GM21381 (cell line): ENCODE results near the gene MRPL46.
A peak's percentile ranks its signal among the peaks of the same experiment; 100 is the strongest.

Source experiments
- ATAC-seq: cut with Tn5 transposase; IDR thresholded peaks from one replicate; pipeline ENCODE4 v1.9.1; 2021; ENCODE audit warnings: mild to moderate bottlenecking, moderate library complexity; ENCODE audit not compliant: unreplicated experiment

MRPL46 gene

DNA sequence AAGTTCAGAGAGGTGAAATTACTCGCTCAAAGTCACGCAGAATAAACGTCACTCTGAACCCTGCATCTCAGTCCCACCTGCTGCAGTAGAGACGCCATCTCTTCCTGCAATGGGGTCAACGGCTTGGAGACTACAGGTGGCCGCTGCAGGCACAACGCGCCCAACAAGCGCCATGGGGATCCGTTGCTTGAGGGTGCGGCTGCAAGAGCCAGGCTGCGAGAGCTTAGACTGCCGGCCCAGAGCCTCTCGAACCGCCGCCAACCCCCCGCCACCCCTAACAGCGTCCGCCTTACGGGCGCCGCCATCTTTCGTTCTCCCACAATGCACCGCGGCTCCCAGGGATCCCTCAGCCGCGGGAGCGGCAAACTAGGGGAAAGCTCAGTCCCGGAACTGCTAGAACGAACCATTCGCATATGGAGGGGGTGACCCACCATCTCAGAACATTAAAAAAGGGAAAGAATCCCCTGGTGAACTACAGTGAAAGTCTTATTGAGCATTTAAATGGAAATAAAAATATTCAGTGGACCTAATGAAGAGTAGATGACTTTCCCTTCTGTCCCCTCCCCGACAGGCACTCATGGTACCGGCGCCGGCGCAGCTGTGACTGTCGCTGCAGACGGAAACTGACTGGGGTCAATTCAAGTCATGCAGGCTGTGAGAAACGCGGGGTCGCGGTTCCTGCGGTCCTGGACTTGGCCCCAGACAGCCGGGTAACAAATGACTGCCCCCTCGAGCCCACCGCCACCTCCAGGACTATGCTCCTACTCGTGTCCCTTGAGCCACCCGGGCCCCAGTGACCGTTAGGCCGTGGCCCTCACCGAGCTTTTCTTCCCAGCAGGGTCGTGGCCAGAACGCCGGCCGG is at the start of gene MRPL46, which contains the start of gene MRPS11:
Gene MRPL46 (minus strand): TSS at position 316 of the 862 bp plus-strand sequence. CDS start 11 bp downstream, at position 305.
Gene MRPS11 (plus strand): TSS at position 636 of the 862 bp plus-strand sequence. CDS start 10 bp downstream, at position 646.
- peak; percentile 92 for ATAC-seq

DNA sequence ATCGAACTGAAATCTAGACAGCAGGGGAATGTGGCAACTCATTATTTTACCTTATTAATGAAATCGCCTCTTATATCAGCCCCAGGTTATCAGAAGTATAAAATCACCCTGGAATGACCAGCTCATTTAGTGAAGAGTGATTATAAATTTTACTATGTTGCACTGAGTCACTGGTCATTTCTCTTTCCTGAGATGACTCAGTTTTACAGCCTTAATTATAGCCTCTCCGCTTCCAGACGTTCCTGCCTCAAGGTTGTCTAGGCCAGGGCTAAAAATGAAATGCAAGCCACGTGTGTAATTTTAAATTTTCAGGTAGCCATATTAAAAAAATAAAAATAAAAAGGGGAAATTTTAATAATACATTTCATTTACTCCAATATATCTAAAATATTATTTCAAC is 46.0 kb upstream of the MRPL46 start:
- ATAC-seq = no peak

DNA sequence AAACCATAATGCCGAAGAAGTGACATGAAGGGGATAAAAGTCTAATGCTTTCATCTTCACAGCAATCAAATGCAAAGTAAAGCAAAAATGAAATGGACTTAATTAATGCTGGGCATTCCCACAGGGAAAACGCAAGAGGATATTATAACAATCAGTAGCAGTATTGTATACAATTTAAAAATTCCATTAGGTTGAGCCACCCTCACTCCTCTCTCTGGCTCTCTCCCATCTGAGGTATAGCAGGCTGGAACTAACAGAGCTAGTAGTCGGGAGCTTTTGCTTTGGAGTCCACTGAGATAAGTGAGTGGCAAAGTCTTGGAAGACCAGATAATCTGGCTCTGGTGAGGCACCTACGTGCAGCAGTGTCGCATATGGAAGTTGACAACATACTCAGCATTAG is 45.4 kb upstream of the MRPL46 start:
- no peak for ATAC-seq

DNA sequence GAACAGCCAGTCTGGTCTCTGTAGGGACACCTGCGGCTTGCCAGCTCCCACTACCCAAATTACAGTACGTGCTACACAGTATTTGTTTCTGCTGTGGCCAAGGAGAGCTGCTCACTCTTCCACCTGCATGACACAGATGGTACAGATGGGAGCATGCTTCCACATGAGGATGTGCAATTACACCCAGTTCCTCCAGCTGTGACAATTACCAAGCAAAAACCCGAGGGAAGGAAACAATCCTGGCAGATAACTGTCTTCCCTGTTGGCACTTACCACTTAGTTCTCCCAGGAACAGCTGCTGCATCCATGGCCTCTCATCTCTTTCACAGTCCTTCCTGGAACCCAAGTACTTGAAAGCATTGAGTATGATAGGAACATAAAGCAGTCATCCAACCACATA is 44.9 kb upstream of the MRPL46 start:
- ATAC-seq = no peak

DNA sequence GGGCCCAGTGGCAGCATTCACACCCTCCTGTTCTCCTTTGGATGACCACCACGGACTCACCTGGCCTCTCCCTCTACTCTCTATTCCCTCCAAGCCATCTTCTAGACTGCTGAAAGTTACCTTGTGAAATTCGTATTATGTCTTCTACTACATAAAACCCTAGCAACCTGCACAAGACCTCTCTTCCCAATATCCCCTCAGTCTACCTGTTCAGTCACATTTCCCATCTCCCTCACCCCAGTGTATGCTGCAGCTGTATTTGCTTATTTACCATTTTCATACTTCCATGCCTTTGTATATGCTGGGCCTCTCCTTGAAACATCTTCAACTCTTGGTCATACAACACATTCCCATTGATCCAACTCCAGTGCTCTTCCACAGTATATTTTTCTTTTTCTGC is 44.0 kb upstream of the MRPL46 start:
- no peak for ATAC-seq

DNA sequence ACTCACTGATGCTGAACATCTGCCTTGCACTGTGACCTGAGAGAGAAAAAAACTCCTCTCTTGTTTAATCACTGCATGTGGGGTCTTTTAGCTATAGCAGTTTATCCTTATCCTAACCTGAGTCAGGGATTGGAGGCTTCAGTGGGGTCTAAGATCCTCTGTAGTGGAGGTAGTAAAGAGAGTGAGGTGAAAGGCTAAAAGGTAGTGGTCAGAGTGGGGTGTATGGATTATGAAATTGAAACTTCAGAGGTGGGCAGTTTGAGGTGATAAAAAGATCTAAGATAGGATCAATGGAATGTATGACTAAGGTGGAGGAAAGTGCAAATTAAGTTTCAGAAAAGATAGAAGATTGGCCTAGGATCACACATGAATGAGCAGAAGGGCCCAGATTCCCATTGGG is 42.8 kb upstream of the MRPL46 start:
- no peak for ATAC-seq

DNA sequence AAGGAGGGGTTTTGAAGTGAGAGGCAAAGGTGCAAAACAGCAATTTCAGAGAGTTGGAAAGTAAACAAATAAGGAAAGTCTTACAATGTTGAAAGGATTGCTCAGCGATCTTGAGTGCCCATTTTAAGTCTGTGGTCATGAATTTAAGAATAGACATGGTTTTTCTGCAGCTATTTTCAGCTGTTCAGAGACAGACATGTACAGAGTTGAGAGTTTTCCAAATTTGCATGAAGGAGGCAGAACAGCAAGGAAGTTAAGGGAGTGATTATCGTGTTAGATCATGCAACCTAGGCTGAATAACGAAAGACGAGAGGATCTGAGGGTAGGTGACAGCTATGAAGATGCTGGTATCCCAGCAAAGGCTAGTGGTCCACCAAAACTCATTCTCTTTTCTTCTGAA is 42.1 kb upstream of the MRPL46 start:
- ATAC-seq = no peak

DNA sequence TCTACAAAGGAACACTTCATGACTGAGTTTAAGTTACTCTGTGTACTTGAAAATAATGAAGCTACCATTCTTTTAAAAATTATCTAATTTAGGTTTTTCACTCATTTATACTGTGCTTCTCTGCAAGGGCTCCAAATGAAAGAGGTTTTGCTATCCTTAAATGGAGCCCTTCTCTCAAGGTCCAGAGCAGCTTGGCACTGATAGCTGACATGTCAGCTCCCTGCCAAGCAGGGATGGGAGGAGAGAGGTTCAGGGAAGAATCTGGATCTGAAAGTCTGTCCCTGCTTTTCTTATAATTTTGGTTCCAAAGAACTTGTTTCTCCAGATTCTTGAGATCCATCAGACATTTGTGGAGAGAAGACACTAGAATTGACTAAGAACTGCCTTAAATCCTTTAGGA is 39.4 kb upstream of the MRPL46 start:
- no peak for ATAC-seq

DNA sequence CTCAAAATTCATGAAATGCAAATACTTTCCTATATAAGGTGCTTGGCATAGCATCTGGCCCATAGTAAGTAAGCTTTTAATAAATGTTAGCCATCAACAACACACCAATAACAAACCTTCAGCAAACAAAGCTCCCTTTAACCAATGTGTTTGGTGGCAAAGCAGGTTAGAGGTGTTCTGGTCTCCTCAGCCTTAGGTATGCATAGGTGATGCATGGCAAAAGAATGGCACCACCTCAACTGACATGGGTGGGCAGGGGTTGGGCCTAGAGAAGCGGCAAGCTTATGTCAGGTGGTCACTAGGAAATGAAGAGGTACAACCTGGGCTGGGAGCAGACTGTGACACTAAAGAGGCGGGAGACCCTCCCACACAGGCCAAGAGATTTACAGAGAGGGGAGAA is 38.5 kb upstream of the MRPL46 start:
- ATAC-seq = no peak

DNA sequence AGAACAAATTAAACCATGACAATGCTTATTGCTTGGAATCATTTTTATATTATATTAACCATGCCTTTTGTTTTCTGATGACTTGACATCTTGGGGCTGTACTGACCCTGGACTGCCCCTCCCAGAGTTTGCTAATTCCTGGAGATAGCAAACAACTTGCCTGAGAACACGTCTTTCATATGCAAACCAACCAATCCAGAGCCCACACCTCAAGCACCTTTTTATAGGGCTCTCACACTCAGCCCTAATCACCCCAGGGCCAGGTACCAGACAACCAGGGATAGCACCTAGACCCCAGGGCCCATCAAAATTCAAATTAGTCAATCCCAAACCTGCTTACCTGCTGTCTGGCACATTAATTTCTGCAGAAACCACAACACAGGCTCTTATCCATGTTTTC is 37.3 kb upstream of the MRPL46 start:
- ATAC-seq = no peak

DNA sequence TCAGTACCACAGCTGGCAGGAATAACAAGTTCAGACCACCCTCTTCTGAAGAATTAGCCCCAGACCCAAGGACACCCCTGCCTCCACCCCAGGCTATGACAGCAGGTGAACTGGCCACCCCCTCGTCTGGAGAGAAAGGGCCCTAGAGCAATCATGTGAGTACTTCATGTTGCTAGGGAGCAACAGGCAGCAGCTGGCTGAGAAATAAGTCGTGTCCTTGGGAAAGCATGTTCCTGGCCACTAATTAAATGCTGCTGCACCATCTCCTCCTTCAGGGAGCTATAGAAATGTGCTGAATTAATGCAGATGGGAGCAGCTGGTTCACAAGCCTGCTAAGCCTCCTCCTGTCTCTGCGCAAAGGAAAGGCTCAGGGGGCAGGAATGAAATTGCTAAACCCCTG is 31.8 kb upstream of the MRPL46 start:
- no peak for ATAC-seq

DNA sequence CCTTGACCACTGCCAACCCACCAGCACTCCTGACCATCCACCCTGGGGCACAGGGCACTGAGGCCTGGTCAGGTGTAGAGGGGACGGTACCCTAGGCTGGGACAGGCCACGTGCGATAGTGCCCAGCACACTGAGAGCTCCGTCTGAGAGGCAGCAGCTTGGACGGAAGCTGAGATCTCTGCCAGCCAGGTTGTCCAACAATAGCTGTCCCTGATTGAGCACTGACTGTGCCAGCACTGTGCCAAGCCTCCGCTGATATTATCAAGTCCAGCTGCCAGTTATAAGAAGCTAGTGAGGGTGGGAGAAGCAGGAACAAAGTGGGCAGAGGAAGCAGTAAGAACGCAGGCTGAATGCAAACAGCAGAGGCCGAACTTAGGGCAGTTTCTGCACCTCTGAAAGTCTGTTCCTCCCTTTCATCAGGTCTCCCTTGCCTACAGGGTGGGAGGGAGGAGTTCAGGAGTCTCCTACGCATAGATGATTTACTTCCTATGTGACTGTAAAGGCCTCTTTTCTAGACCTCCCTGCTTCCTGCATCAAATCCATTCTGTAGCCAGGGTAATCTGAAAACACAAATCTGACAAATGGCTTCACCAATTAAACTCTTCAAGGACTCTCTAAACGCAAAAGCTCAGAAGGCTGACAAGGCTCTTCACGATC is 30.0 kb upstream of the MRPL46 start:
- no peak for ATAC-seq

DNA sequence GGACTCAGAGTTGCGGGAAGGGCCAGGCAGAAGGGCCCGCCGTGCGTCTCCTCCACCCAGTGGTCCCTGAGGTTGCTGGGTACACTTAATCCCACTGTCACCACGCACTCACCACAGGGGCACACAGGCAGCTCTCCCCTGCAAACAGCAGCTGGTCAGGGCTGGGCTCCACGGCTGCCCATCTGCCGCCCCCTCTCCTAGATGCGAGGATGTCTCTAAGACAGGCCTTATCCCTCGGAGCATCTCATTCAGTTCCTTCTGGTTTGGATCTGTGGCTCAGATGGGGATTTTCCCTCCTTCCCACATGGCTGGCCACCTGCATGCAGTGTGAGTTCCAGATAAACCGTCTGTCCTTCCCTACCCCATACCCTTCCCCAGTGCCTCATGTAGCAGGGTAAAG is 26.7 kb upstream of the MRPL46 start:
- no peak for ATAC-seq

DNA sequence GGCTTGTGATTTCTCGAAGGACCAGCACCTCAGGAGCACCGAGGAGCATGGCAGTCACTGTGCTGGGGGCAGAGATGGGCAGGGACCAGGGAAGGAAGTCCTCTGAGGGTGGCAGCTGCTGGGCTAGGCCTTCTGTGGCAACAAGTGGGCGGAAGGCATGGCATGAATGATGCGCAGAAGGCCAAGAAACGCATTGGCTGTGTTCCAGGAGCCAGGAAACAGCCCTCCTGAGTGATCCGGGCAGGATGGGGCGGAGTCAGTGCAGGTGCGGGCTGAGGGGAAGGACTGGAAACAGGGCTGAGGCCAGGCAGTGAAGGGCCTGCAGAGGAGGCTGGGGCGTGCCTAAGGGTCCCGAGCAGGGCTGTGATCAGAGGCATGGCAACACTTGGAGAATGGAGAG is 24.0 kb upstream of the MRPL46 start:
- no peak for ATAC-seq

DNA sequence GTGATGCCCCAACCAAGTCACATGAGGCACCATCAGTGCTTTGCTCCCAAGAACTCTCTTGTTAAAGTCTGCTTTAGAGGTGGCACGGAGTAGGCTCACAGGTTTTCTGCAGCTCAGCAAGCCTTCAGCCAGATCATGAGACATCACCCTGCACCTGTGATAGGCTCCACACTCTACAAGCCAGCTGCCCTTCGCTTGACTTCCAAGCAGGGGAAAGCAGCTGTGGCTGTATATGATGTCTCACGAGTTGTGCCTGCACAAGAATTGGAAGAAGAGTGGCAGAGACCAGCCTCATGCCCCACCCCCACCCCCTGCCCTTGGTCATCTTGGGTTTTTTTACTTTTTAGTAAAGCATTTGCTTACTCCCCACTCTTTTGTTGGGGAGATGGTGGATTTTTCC is 22.8 kb upstream of the MRPL46 start:
- no peak for ATAC-seq

DNA sequence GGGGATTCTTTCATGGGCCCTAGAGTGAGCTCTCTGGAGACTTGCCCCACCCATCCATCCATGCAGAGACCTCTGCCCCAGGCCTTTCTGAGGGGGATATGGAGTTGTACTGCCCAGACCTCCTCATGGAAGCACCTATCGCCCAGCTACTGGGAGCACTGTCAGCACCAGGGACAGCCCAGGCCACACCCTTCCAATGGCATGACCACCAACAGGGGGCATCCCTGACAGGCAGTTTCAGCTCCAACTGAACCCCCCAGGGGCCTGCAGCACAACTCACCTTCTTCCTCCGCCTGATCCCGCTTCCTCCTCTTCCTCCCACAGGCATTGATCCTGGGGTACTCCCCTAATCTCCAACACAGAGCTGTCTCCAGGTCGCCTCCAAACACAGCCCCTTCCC is 22.1 kb upstream of the MRPL46 start:
- ATAC-seq = no peak

DNA sequence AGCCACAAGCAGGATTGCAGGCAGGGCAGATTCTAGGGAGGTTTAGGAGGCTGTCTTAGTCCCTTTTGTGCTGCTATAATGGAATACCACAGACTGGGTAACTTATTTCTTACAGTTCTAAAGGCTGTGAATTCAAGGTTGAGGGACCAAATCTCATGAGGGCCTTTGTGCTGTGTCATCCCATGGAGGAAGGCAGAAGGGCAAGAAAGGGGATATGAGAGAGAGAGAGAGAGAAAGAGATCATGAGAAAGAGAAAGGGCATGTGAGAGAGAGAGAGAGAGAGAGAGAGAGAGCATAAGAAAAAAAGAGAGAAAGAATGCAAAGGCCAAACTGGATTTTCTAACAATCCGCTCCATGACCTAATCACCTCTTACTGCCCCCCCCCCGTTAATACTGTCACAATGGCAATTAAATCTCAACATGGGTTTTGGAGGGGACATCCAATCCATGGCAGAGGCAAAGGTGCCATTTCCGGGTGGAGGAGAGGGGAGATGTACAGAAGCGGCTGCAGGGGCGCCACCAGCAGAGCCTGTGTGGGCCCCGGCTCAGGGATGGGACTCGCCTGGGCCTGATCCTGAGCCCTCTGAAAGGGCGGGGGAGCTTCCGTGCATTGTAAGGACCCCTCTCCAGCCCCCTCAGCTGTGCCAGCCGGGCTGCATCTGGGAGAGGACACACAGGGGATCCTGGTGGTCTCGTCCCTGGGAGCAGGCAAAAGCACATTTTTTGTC is 20.8 kb upstream of the MRPL46 start:
- ATAC-seq = no peak

DNA sequence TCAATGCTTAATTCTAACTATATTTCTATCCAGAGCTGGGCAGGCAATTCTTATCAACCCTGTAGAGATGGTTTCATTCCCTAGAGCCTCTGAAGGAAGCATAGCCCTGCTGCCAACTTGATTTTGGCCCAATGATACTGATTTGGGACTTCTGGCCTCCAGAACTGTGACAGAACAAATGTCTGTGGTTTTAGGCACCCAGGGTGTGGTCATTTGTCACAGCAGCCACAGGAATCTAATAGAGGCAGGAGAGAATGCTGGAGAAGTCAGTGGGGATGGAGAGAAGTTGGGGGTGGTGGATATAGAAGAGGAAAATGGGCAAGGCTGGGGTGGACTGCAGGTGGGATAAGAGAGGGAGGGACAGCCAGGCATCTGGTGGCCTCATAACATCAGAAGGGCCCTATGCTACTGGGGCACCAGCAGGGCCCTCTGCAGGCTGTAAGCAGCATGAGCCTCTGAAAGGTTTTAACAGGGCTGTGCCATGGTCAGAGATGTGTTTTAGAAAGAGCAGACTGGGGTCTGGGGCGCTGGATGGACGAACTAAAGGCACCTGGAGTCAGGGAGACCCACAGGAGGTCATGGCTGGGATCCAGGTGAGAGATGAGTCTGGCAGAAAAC is 20.1 kb upstream of the MRPL46 start:
- ATAC-seq = no peak

DNA sequence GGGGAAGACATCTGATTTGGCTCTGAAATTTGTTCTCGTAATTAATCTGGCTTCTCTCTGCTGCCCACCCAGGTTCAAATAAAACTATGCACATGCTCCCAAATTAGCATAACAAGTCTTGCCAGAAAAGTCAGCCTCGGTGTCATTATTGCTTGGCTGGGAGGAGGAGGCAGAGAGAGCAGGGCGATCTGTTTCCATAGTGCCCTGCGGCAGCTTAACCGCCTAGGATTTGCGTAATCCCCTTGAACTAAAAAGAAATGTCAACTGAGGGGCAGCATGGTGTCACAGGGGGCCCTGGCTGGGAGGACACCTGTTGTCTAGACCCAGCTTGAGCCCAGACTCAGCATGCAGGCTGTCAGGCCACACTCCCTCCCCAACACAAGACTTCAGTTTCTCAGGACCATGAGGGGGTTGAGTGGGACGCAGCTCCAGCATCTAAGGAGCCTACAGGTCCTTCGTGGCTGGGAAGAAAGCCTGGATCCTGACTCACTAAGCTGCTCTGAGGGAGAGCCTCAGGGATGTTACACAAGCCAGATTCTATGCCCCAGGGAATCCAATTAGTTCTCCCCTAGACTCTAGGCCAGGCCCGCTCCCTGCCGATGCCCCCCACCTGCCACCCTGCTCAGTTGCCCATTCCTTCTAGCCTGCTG is 17.6 kb upstream of the MRPL46 start:
- no peak for ATAC-seq

DNA sequence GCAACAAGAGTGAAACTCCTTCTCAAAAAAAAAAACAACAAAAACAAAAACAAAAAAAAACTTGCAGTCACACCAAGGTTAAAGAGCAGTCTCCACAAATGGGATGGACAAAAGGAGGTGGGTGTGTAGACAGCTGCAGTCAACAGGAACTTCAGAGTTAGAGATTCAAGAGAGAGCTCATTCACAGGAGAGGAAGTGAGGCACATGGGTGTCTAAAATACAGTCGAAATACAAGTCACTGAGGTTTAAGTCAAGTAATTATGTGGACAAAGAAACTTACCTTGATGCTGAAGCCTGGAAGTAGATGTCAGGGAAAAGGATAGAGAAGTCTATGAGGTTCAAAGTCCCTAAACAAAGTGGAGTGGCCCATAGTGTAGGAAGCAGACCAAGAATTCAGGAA is 15.1 kb upstream of the MRPL46 start:
- ATAC-seq = no peak

DNA sequence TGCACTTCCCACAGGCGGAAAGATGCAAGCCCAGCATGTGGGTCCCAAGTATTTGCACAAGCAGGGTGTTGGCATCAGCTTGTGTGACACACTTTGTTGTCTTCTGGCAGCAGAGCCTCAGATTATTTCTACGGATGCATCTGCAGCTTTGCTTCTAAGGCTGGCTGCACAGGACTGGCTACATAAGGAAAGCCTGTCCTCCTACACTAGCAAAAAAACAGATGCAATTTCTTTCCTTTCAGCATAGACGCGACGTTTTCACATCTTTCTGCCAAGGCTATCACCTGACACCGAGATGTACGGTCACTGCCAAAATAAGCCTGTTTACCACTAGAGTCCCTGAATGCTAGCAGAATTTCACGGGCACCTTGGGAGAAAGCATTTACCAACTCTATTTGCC is 13.8 kb upstream of the MRPL46 start:
- ATAC-seq = no peak
